Measurements from ENCODE around the gene FALEC.
A peak's percentile ranks its signal among the peaks of the same experiment; 100 is the strongest.

FALEC gene

DNA sequence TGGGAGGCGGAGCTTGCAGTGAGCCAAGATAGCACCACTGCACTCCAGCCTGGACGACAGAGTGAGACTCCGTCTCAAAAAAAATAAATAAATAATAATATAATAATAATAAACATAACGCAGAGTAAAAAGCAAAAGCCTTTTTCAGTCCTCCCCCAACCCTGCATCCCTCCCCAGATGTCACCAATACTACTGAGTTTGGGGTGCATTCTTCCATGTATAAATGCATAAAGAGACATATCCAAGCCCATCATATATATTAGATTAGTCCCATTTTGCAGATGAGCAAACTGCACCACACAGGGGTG, 32.7 kb downstream of the FALEC start:
- DNase-seq, result no peak

DNA sequence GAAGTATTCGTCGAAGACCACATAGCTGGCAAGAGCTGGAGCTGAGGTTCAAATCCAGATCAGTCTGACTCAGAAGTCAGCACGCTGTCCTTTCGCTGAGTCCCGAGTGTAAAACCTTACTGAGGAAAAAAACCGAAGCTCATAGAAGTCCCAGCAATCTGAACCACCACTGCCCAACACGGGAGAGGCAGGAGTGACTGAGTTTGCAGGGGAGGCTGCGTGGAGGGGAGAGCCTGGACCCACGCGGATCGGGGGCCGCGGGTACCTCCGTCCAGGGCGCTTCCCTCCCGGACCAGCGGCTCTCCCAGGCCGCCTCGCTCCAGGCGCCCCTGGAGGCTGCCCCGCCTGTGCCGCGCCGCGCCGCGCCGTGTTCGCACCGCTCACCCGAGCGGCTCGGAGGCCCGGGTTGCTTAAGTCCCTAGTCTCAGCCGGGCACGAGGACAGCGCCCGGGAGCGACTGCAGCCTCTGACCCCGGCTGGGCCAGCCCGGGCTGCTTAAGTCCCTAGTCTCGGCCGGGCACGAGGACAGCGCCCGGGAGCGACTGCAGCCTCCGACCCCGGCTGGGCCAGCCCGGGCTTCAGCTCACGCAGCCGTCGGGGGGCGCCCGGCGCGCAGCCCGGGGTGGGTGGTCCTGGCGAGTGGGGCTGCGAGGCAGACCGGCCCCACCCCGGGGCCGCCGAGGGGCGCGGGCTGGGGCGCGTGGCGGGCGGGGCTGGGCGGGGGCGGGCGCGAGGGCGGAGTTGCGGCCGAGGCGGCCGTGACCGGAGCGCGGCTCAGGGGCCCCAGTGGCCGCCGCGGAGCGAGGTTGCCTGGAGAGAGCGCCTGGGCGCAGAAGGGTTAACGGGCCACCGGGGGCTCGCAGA, 33.3 kb downstream of the FALEC start, which contains the start of gene ADAMTSL4:
Gene ADAMTSL4, plus strand, starts transcription at position 777 of the 864 bp plus-strand sequence. CDS start 2,881 bp downstream, outside the sequence.
- DNase-seq, result peak; percentile 57 to 59

DNA sequence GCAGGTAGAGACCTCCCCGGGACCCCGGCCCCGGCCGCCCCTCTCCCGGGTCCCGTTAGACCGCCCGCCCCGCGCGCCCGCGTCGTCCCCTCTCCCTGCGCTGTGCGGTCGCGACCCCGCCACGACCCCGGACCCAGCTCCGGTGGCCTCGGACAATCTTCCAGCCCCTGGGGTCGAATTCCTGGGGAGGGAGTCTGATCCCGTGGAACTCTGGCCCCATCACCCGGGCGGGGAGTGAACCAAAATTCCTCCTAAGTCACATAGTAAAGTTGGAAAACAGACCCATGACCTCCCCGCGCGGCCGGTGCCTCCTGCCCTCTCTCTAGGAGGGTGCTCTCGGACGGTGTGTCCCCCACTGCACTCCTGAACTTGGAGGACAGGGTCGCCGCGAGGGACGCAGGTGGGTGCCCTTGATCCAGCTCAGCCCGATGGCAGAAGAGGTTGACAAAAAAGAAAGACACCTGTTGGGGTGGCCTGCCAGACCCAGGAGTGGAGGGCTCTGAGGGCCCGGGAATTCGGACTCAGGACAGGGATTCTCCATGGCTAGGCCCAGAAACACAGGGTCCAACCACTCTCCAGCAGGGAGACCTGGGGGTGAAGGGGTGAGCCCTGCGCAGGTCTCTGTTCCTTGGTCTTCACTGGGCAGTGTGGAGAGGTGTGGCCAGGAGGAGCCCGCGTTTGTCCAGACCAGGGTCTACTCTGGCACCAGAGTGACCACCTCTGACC, 34.1 kb downstream of the FALEC start:
- DNase-seq, result no peak

DNA sequence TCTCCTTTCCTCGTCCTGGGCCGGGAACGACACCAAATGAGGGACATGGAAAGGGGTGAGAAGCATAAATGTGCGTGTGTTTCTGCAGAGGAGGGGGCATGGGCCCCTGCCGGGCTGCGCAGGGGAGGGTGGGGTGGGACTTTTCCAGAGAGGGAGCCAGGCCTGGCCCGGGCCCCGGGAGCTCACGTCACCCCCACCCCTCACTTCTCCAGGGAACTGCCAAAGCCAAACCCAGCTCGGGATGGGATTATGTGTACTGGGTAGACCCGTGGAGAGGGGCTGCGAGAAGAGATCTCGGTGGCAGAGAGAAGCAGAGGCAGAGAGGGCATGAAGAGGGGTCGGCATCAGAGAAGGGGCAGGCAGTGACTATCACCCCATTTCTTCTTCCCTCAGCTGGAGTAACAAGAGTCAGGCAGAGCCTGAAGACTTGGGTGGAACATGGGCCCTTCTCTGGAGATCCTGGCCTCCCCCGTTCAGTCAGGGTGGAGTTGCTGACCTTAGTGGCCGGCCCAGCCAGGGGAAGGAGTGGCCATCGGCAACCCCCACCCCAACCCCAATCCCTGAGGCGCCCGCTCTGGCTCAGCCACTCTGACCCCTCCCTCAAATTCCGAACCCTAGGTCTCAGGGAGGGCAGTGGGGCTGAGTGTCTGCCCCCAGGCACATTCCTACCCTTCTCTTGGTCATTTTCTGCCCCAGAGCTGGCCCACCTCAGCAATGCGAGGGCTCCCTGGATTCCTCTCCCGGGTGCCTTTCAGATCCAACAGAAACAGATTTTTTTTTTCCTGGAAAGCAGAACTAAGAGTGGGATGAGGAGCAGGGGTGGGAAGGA, 34.9 kb downstream of the FALEC start:
- DNase-seq, result no peak

DNA sequence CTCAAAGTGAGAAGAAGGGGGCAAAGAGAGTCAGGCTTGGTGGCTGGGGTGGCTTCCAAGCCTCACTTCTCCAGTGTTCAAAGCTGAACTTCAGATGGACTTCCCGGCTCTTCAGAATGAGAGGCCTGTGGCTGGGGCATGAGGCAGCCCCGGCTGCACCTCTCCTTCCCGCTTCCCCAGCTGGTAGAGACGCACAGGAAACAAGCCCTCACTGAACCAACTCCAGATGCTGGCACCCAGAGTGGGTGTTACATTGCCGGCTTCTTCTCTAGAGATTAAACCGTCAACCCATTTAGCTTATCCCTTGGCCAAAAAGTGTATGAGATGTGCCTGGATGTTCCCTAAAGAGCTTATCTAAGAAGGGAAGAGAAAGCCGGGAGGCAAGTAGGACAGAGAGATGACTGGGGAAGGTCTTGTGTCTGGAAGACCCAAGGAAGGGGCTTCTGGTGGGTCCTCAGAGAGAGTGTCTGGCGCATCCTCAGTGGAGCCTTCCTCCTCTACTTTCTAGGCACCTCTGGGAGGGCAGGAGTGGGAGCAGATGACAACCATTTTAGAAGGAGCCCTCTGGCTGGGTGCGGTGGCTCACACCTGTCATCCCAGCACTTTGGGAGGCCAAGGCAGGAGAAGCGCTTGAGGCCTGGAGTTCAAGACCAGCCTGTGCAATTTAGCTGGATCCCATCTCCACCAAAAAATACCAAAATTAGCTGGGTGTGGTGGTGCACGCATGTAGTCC, 35.7 kb downstream of the FALEC start:
- peak; percentile 72 to 76 for DNase-seq

DNA sequence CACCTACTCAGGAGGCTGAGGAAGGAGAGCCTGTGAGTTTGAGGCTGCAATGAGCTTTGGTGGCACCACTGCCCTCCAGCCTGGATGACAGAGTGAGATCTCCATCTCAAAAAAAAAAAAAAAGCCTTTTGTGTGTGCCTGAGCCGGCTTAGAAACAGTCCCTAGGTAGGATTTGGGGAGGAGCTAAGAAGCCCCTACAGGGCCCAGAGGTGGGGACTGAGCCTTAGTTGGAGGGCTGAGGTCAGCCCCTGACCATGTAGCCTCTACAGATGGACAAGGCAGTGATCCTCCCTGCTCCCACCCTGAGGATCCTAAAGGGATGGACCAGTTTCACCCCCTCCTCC, 36.2 kb downstream of the FALEC start:
- no peak for DNase-seq

DNA sequence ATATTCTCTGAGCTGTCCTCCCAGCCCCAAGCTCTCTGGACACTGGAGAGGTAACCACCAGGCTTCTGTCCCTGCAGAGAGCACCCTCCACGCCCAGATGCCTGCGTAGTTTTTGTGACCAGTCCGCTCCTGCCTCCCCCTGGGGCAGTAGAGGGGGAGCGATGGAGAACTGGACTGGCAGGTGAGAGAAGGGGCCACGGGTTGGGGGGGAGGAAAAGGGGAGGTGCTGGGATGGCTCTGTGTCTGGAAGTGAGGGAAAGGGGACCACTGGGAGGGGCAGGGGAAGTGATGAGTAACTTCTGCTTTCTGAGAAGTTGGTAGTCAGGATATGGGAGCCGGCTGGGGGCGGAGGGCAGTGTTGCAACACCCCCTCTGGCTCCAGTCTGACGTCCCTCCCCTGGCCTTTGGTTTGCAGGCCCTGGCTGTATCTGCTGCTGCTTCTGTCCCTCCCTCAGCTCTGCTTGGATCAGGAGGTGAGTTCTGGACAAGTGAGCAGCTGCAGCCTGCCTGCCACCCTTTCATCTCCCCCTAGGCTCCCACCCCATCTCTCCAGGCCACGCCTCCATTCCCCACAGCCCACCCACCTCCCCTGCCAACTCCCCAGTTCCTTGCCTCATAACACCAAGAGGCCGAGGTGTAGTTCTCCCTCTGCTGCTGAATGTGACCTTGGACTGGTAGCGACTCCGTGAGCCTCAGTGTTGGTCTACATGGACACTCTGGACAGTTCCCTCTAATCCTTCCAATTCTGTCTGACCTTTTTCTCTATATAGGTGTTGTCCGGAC, 36.8 kb downstream of the FALEC start:
- peak; percentile 98 for DNase-seq

DNA sequence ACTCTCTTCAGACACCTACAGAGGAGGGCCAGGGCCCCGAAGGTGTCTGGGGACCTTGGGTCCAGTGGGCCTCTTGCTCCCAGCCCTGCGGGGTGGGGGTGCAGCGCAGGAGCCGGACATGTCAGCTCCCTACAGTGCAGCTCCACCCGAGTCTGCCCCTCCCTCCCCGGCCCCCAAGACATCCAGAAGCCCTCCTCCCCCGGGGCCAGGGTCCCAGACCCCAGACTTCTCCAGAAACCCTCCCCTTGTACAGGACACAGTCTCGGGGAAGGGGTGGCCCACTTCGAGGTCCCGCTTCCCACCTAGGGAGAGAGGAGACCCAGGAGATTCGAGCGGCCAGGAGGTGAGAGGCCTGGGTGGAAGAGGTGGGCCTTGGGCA, 37.3 kb downstream of the FALEC start:
- DNase-seq, result no peak

DNA sequence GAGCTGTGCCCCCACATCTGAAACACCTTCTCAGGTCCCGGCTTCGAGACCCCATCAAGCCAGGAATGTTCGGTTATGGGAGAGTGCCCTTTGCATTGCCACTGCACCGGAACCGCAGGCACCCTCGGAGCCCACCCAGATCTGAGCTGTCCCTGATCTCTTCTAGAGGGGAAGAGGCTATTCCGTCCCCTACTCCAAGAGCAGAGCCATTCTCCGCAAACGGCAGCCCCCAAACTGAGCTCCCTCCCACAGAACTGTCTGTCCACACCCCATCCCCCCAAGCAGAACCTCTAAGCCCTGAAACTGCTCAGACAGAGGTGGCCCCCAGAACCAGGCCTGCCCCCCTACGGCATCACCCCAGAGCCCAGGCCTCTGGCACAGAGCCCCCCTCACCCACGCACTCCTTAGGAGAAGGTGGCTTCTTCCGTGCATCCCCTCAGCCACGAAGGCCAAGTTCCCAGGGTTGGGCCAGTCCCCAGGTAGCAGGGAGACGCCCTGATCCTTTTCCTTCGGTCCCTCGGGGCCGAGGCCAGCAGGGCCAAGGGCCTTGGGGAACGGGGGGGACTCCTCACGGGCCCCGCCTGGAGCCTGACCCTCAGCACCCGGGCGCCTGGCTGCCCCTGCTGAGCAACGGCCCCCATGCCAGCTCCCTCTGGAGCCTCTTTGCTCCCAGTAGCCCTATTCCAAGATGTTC, 38.0 kb downstream of the FALEC start:
- no peak for DNase-seq

DNA sequence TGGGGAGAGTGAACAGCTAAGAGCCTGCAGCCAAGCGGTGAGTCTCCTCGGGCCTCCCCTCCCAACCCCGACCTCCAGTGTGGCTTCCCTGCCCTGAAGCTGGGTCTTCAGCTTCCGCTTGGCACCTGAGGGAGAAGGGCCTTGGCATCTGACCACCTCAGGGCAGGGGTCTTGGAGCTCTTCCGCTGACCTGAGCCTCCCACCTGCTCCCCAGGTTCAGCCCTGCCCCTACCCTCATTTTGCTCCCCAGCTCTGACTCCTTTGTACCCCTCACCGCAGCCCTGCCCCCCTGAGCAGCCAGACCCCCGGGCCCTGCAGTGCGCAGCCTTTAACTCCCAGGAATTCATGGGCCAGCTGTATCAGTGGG, 38.5 kb downstream of the FALEC start:
- no peak for DNase-seq

DNA sequence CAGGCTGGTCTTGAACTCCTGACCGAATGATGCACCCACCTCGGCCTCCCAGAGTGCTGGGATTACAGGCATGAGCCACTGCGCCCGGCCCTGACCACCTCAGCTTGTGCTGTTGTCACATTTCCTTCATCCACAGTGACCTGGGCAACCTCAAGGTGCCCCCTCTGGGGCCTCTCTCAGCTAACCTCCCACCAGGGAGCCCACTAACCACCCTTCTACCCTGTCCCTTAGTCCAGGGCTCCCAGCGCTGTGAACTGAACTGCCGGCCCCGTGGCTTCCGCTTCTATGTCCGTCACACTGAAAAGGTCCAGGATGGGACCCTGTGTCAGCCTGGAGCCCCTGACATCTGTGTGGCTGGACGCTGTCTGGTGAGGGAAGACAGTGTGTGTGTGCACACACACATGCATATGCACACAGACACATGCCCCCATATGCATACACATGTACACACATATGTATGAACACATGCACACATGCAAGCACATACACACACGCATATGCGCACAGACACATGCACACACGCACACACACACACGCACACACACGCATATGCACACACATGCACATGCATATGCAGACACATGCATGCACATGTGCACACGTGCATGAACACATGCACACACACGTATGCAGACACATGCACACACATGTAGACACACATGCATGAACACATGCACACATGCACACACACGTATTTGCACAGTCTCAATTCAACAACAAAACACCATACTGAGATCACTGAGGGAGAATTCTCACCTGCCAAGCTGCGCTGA, 39.8 kb downstream of the FALEC start:
- no peak for DNase-seq

DNA sequence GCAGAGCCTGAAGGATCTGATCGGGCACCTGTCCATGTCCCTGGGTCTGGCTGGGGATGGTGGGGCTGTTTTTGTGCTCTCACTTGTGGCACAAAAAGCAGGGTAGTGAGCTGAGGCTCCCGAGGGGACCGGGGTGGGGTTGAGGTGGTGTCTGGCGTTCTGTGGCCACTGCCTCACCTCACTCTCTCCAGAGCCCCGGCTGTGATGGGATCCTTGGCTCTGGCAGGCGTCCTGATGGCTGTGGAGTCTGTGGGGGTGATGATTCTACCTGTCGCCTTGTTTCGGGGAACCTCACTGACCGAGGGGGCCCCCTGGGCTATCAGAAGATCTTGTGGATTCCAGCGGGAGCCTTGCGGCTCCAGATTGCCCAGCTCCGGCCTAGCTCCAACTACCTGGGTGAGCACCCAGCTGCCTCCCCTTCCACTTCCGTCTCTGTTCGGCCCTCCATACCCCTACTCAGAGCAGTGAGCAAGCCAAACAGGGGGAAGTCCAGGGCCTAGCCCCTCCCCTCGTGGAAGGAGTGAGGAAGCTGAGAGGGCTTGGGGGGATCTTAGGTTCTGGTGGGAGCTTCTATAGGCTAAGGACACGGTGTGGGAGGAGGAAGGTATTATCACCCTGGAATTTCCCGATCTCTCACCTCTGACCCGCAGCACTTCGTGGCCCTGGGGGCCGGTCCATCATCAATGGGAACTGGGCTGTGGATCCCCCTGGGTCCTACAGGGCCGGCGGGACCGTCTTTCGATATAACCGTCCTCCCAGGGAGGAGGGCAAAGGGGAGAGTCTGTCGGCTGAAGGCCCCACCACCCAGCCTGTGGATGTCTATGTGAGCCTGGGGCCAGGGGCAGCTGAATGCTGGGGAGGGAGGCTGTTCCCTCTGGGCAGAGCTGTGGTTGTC, 40.7 kb downstream of the FALEC start:
- DNase-seq, result no peak

DNA sequence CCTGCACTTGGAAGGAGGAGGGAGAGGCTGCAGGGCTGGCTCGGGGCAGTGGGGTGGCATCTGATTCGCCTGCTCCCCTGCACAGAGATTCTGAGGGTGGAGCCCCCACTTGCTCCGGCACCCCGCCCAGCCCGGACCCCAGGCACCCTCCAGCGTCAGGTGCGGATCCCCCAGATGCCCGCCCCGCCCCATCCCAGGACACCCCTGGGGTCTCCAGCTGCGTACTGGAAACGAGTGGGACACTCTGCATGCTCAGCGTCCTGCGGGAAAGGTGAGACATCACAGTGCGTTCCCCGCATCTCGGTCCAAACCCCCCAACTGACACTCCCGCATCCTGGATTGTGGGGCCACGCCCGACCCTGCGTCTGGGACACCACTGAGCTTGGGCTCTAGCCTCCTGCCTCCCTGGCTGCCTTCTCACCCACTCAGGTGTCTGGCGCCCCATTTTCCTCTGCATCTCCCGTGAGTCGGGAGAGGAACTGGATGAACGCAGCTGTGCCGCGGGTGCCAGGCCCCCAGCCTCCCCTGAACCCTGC, 41.6 kb downstream of the FALEC start:
- no peak for DNase-seq

DNA sequence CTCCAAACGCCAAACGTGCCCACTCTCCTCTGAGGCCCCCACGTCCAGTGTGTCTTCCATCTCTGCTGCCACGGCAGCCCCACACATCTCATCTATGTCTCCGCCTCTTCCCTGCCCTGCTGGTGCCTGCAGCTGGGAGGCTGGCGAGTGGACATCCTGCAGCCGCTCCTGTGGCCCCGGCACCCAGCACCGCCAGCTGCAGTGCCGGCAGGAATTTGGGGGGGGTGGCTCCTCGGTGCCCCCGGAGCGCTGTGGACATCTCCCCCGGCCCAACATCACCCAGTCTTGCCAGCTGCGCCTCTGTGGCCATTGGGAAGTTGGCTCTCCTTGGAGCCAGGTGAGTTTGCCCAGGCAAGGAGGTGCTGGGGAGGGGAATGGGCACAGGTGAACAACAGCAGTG, 42.3 kb downstream of the FALEC start:
- DNase-seq, result no peak

DNA sequence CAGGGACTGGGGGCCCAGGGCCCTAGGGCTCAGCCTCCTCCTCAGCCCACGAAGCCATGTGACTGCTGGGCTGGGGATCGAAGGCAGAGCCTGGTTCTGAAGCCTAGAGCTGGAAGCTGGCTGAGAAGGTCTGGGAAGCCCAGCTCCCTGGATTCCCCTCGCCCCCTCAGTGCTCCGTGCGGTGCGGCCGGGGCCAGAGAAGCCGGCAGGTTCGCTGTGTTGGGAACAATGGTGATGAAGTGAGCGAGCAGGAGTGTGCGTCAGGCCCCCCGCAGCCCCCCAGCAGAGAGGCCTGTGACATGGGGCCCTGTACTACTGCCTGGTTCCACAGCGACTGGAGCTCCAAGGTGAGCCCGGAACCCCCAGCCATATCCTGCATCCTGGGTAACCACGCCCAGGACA, 42.8 kb downstream of the FALEC start:
- DNase-seq, result no peak

DNA sequence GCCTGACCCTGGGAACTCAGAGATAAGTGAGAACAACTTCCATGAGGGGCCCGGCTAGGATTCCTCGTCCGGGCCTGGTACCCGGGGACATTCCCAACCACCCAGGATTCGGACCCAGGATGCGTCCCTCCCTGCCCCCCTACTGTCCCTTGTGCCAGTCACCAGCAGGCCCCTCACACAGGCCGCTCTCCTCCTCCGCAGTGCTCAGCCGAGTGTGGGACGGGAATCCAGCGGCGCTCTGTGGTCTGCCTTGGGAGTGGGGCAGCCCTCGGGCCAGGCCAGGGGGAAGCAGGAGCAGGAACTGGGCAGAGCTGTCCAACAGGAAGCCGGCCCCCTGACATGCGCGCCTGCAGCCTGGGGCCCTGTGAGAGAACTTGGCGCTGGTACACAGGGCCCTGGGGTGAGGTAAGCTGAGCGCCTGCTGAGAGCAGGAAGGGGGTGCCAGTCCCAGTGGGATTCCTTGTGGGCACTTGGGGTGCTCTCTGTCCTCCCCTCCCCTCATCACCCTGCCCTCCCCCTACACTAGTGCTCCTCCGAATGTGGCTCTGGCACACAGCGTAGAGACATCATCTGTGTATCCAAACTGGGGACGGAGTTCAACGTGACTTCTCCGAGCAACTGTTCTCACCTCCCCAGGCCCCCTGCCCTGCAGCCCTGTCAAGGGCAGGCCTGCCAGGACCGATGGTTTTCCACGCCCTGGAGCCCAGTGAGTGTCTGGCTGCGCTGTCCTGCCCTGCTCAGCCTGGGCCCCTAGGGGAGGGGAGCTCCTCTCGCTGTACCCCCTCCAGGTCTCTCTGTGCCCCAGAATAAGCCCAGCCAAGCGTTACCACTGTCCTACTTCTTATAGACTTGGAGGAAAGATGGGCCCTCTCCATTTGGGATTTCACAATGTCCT, 43.5 kb downstream of the FALEC start:
- DNase-seq, result no peak

DNA sequence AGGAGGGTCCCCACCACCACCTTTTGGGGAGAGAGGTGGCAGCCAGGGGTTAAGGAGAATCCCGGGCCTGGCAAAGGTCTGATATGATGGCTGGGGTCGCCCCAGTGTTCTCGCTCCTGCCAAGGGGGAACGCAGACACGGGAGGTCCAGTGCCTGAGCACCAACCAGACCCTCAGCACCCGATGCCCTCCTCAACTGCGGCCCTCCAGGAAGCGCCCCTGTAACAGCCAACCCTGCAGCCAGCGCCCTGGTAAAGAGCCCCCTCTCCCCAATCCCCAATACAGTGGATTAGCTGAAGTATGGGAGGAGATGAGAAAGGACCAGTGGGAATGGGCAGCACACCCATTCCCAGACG, 44.1 kb downstream of the FALEC start:
- no peak for DNase-seq

DNA sequence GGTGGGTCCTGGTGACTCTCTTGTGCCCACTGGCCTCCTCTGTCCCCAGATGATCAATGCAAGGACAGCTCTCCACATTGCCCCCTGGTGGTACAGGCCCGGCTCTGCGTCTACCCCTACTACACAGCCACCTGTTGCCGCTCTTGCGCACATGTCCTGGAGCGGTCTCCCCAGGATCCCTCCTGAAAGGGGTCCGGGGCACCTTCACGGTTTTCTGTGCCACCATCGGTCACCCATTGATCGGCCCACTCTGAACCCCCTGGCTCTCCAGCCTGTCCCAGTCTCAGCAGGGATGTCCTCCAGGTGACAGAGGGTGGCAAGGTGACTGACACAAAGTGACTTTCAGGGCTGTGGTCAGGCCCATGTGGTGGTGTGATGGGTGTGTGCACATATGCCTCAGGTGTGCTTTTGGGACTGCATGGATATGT, 44.5 kb downstream of the FALEC start:
- peak; percentile 62 to 74 for DNase-seq
